Right kidney (tissue), 1 donor: ENCODE measurements around the gene GK.
"Not testable (repeated sequence)": the region's sequence is repeated elsewhere in the genome, so short reads cannot be mapped to it uniquely, and the experiment has no call there.

Source experiments
- DNase-seq: peaks from one replicate; pipeline ENCODE4 v3.0.0-alpha.2; 2016

GK gene

DNA sequence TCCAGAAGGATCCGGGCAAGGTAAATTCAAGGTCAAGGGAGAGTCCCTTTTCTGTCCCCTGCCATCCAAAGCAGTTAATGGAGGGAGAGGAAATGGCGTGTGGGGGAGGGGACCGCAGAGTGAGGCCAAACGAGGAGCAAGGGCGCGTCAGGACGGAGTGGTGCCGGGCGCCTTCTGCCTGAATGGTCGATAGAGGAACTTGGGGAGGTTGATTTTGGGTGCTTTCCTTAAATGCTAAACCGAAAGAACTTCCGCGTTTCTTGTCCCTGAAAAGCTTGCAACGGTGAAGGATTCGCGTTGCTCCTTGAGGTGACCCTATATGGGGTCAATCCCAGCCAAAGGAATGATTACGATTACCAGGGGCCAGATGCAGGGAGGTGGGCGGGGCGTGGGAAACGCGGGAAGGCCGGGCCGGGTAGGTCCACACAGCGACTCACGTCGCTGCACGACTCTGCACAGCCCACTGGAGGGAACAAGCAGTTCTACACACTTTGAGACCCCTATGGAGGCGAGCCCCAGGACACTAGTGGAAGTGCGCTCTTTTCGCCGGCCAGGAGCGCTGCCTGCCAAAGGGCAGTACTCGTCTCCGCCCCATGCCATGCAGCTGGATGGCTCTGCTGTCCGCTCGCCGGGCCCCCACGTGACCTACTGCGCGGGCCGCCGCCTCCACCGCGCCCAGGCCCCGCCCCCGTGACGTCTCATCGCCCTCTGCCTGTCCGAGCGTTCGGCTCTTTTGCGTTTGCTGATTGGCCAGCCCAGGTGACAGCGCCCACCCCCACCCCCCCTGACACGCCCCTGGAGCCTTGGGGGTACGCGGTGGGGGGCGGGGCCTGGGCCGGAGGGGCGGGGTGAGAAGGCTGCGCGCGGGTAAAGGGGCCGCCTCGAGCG is 452 bp upstream of the GK start:
- peak; percentile 82 for DNase-seq

DNA sequence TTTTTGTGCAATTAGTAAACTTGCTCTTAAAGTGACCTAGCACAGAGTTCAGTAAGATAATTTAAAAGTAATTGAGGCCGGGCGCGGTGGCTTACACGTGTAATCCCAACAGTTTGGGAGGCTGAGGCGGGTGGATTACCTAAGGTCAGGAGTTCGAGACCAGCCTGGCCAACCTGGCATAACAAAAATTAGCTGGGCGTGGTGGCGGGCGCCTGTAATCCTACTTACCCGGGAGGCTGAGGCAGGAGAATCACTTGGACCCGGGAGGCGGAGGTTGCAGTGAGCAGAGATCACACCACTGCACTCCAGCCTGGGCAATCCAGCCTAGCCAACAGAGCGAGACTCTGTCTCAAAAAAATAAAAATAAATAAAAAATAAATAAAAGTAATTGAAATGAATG is 1.2 kb downstream of the GK start:
- DNase-seq = not testable (repeated sequence)

DNA sequence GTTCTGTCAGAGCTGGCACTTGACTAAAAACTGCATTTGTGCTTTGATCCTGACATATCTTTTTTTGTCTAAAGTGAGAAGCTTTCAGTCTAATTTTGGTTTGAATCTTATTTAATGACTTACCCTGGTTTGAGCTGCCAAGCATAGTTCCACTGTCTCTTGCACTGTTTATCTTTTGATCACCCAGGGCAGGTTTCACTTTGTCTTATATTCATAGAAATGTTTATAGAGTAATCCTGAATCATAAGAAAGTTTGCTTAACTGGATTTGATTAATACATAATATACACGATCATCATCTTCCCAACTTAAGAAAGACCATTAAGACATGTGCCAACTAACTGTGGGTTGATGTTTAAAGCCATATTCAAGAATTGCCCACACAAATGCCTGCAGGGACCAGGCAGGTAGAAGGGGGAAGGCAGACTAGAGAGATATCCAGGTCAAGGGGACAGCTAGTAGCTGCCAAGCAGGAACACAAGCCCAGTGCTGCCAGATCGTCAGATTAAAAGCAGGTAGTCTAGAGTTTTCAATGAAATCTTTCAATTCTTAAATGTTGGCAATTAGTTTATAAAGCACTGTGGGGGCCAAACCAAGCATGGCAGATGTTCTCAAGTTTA is 1.9 kb downstream of the GK start:
- DNase-seq = no peak

DNA sequence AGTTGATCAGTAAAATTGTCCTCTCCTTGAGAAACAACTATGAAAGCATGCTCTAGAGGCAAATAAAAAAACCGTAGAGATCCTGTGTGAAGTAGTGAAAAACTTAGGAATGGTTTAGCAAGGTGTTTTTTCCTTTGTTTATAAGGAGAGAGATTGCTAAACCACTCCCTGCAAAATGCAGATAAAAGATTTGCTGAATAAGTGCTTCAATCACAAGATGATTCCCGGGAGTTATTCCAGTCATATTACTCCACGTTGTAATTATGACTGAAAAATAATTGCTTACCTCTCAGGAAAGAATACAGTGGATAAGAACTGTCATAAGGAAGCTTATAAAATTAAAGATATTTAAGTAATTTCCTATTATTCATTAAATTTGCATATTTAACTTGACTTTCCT is 2.8 kb downstream of the GK start:
- no peak for DNase-seq

DNA sequence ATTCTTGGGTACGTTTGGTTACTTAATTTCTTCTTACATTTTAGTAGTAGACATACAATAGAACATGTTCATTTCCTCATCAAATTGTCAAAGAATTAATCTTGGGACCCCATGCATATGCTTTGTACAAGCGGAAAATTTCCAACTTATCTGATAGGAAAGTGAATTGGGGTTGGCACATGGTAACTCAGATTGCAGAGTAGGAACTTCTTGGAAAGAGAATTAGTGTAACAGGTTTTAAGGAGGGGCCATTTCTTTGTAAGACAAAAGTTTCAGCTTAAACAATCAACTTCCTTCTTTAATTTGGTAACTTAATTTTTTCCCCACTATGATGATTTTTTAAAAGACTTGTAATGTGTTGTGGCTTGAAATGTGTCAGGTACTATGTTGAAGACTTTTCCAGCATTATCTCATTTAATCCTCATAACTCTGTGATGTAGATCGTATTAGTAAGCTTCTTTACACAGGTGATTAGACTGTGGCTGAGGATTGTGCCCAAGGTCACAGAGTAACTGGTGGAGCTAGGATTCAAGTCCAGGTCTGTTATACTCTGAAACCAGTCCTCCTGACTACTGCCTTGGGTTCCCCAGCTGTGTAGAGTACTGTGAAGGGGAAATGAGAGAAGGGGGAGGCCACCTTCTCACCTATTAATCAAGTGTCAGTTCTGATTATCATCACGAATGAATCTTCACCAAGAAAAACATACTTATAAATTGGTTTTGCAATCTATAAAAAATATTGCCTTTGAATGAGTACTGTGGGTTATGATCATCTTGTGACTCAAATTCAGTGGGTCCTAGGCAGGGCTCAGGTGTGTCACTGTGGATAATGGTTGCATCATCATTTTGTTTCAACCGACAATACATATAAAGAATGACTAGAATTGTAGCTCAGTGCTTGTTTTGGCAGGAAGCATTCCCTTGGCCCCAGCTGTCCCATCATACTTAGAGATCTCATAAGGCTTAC is 4.3 kb downstream of the GK start:
- no peak for DNase-seq

DNA sequence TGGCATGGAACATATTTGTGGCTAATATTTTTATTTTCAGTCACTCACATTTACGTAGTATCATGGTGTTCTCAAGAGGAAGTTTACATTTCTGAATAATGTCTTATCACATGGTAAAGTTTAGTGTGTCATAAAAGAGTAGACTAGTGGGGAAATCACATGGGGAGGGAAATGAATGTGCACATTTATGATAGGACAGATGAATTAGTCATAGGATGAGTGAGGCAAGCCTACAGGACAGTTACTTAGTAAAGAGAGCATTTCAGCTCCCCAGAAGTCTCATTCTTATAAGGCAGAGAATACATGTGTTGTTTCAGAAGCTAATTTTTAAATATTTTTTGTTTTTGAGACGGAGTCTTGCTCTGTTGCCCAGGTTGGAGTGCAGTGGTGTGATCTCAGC is 6.2 kb downstream of the GK start:
- DNase-seq = no peak

DNA sequence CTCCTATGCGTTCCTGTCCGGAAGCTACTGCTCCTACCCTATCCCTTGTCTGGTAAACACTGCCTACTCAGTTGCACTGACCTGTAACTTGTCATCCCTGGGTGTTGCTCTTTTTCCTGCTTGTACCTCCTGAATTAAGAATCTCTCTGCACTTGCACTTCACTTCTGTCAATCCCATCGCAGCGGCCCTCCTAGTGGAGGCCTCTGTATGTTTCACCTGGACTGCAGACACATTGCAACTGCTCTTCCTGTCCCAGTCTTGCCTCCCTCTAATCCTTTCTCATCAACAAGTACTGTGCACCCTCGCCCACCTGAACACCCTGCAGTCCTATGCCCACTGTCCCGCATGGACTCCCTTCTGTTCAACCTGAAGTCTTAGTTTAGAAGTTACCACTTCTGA is 8.0 kb downstream of the GK start:
- DNase-seq = no peak

DNA sequence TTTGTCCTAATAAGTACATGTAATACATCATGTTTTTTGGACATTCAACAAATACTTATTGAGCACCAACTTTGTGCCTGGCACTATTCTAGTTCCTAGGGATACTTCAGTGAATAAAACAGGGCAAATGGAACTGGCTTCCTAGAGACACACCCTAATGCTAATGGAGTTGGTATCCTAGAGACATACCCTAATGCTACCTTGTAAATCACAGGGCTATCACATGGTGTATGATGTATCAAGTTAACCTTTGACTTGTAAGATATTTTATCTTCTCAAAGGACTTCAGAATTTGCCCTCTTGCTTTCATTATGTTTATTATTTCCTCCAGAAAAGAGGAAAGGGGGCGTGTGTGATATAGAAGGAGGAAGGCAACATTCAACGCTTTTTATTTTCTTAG is 10.1 kb downstream of the GK start:
- DNase-seq = no peak

DNA sequence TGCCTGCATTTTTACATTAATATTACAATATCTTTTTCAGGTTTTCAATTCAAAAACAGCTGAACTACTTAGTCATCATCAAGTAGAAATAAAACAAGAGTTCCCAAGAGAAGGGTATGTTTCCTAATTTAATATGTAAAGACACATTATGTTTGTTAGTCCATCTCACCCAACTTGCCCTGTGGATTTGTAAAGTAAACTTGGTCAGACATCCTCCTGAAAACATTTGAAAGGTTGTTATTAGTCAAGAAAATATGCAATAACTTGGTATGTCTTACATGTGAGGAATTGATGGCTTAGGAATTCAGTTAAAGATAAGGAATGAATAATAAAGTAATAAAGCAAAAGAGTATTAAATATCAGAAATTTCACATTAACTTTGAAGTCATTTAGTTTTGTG is 12.2 kb downstream of the GK start:
- no peak for DNase-seq

DNA sequence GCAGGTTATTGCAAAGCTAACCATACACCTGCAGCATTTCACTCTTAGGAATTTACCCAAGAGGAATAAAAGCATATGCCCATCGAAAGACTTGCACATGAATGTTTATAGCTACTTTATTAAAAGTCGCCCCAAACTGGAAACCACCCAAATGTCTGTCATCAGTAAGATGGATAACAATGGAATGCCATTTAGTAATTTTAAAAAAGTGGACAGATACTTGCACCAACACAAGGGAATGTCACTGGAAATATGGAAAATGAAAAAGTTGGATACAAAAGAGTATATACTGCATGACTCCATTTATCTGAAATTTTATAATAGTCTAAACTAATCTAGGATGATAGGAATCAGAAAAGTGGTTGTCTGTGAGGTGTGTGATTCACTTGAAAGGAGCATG is 12.9 kb downstream of the GK start:
- DNase-seq = no peak

DNA sequence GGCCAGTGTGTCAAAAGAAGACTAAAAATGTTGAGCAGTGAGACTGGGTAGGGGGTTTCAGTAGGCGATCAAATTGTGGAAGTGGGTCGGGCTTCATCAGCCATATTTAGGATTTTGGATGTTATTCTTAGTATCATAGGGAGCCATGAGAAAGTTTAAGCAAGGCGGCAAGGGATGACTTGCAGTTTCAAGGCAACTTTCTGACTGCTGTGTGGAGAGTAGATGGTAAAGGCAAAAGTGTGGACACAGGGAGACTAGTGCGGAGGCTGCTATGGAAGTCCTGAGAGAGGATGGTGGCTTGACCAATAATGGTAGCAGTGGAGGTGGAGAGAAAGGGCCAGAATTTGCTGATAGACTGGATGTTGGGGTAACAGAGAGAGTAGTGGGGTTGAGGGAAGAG is 15.4 kb downstream of the GK start:
- no peak for DNase-seq

DNA sequence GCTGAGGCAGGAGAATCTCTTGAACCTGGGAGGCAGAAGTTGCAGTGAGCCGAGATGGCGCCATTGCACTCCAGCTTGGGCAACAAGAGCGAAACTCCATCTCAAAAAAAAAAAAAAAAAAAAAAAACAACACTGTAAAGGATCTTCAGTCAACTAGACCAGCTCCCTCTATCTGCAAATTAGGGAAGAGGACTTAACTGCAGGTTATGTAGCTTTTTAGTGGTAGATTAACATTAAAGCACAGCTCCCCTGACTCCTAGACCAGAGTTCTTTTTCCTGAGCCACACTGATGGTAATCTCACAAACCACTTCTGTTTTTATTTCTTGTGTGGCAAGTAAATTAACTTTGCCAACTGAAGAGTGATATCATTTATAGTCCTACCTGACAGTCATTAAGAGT is 18.0 kb downstream of the GK start:
- not testable (repeated sequence) for DNase-seq

DNA sequence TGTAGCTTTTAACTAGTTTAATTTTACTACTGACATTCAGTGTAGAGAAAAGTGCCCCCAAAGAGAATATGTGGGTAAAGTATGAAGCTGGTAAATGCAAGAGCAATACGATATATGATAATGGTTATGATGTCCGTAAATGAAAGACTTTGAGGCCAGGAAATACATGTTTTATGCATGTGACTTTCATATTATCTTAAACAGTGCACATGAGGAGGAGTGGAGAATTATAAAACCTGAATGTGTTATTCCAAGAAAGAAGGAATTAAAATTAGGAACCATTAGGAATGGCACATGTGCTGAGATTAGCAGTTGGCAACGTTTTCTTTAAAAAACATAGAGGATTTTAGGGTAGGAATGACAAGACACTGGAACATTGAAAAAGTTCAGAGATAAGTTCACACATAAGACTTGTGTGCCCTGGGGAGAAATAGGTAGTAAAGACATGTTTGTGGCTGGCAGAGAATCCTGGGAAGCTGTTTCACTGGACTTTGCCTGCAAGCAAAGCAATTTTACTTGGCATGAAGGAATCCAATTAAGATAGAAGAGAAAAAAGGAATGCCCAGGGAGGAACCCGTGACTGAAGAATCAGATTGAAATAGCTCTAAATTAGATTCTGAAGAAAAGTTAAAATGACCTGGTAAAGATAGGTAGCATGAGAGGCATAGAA is 20.0 kb downstream of the GK start:
- no peak for DNase-seq

DNA sequence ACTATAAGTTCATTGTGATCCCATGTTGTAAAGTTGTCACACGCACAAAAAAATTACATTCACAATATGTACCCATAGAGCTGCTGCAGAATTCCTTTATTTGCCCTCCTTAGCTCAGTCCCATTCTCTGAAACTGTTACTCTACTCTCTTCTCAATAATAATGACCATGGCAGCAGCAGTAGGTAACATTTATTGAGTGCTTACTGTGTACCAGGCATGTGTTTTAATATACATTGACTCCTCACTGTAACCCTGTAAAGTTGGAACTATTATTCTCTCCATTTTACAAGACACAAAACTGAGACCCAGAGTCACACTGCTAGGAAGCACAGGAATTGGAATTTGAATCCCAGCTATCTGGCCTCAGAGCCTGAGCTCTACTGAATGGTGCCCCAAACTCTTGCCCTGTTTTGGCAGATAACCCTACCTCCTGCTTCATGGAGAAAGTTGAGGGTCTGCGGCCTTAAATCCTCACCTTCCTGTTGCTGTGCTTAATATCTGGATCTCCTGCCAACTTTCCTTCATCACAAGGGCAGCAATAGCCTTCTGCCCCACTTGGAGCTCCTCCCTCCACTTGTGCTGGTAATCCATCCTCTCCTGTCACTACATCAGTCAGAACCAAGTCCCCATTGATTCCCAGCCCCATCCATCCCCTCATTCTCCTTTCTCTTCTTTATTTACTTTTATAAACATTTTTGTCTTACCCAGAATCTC is 20.8 kb downstream of the GK start:
- DNase-seq = no peak

DNA sequence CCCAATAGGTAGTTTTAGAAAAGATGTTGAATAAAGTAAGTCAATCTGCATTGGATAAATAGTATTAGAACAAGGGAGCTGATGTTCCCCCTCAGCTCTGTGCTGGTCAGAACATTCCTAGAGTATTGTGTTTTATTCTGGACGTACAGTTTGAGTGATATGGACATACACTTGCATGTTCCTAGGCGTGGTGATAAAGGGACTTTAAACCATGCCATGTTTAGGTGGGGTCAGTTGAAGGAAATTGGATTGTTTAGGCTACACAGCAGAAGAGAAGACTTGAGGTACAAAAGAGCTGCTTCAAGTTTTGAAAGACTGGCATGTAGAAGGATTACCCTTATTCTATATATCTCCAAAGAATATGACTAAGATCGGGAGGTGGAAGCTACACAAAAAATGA is 21.6 kb downstream of the GK start:
- no peak for DNase-seq

DNA sequence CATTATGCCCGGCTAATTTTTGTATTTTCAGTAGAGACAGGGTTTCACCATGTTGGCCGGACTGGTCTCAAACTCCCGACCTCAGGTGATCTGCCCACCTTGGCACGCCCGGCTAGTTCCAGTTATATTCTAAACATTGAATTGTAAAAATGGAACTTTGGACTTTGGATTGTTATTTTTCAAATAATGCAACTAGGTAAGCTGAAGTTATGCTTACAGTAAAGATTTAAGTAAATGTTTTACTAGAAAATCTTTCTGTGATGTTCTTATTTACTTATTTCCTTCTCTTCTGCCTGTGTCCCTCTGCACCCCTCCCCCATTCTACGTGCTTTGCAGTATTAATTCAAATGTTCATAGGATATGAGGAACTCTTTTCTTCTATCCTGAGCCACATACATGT is 26.1 kb downstream of the GK start:
- no peak for DNase-seq

DNA sequence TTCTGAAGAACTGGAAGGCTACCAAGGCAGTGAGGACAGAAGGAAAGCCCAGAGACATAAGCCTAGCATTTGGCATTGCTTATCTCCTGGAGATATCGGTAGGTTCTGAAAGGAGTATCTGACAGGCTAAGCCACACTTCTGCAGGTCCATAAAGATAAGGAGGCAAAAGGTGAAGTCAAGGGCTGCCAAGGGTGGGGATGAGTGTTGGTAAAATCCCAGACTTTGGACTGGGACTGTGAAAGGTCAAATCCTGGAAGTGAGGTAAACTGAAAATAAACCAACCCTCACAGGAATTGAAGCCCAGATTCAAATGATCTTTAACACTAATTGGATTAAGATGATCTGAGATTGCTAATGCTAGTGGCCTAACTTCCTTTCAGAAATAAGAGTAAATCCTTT is 27.4 kb downstream of the GK start:
- DNase-seq = no peak

DNA sequence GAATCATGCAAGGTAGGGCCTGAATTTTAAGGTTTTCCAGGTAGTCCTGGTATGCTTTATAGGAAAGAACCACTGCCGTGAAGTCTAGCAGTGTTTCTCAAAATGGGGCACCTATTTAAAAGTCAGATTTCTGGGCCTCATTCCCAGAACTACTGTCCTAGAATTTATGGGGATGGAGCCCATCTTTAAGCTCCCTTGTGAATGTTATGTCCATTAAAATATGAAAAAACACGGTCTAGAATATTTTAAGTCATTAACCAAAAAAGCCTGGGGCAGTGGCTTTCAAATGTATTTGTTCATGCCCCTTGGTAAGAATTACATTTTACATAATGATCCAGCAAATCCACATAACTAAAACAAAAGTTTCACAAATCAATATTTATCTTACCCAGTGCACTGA is 35.4 kb downstream of the GK start:
- no peak for DNase-seq

DNA sequence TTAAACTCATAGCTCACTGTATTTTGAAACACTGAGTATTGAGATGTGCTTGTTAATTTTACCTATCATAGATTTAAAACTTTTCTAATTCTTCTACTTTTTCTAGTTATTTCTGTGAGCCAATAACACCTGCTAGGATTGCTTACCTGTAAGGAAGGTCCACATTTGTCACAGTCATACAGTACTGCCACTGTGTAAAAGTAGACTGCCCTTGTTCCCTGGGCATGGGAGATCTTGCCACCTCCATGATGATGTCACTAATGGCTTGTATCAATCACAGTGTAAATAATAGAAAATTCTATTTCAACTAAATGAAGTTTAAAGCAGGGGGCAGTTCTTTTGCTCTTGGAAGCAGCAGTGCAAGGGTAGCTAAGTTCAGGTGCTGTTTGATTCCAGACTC is 35.9 kb downstream of the GK start:
- no peak for DNase-seq

DNA sequence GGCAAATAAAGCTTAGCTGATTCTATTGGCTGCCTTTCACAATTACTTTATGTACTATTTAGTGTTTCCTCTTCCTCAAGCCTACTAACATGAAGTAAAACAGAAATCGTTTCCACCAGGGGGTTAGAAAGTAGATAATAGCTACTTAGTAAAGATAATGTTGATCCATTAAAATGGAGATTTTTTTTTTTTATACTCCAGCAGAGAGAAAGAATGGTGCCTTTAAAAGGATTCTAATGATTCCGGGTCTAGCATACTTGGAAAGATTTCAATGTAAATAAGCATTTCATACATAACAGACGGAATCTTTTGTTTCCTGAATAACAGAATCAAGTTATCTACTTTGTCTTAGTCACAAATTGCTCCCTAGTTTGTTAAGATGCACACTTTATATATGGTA is 37.1 kb downstream of the GK start:
- no peak for DNase-seq

DNA sequence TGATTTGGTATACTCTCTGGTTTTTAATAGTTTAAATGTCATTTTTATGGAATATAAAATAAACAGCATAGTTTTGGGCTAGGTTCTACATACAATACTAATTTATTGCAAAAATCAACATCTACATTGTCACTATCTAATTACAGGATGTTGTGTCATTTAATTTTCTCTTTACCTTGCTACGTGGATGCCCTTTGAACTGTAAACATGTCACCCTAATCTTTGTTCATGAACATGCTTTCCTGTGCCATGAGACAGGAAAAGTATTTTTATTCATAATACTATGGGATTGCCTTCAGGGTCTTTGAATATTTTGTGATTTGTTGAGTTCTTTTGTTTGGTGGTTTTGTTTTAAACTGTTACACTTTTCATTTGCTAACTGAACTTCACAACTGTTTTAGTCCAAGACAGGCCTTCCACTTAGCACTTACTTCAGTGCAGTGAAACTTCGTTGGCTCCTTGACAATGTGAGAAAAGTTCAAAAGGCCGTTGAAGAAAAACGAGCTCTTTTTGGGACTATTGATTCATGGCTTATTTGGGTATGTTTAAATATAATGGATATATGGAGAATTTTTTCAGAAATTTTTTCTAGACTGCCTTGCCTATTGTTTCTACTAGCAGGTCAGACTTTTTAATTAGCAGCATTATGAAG is 40.9 kb downstream of the GK start:
- no peak for DNase-seq
